GM19240 (cell line): ENCODE results near the gene DDX6.

Source experiments
- DNase-seq: peaks from one replicate; pipeline ENCODE4 v3.0.0; 2011; ENCODE audit warnings: low spot score; ENCODE audit not compliant: insufficient read length

The DDX6 gene

DNA sequence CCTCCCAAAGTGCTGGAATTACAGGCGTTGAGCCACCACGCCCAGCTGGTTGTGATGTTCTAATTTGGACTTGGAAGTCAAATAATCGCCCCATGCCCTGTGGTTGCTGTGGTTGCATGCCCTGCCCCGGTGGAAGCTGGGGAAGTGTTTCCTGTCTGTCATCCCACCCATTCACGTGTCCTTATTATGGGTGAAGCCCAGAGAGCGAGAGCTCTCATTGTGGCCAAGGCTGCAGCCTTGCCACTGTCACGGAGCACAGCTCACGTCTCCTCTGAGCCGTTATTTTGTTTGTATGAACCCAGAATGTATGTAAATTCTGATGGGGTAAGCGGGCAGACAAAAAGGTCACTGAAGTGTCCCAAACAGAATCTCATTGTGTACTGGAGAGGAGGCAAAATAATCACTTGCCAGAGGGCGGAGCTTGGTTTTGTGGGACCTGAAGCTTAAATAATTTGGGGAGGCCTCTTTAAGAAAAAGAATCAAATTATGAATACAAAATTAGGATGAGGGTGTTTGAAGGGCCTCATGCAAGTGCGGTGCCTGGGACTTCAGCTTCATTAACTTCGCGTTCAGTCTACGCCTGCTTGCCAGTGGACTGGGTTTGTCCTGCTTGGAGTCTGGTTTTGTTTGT is 85.7 kb downstream of the DDX6 start:
- no peak for DNase-seq

DNA sequence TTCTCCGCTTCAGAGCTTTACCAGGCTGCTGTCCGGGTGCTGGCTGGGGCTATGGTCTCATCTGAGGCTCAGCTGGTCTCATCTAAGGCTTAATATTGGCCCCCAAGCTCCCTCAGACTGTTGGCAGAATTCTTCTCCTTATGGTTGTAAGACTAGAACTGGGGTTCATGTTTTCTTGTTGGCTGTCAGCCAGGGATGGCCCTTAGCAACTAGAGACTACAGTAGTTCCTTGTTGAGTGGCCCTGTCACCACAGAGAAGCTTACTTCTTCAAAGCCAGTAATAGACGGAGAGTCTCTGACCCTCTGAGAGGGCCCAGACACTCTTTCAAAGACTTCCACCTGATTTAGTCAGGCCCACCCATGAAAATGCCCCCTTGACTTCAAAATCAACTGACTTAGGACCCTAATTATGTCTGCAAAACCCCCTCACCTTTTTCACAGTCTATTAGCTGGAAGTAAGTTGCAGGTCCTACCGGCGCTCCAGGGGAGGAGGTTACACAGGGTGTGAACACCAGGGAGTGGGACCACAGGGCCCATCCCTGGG is 87.3 kb downstream of the DDX6 start:
- no peak for DNase-seq

DNA sequence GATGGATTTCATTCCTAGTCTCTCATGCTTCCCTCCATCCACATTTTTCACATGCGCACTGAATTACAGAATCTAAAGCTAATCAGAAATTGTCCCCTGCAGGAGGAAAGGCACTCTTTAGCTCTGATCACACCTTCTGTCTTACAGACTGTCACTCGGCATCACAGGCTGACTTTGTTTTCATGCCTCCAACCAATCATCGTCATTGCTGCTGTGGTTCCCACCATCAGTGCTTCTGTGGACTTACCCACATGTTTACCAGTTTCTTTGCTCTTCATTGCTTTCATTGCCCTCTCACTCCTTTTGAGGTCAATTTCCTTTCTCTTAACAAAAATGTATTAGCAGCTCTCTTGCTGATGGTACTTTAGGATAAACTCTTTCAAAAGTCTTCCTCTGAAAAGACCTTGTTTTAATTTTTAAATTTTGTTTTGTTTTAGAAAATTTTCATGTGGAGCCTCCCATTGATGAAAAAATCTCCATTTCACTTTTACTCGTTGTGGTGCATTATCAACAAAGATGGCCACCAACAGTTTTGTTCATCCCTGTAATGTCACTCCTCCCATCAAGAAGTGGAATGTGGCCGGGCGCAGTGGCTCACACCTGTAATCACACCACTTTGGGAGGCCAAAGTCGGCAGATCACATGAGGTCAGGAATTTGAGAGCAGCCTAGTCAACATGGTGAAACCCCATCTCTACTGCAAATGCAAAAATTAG is 91.3 kb downstream of the DDX6 start:
- DNase-seq = no peak
